Kidney (tissue), 14 donors: Measurements from ENCODE around the gene SERPINA4. TPM values are rescaled to one million over a fixed set of nuclear protein-coding genes. Genes with fewer than 3 reads are reported as not detected.
A peak's percentile ranks its signal among the peaks of the same experiment; 100 is the strongest.

ENCODE experiments used
- DNase-seq, 5 donors: peaks; one replicate each; pipeline ENCODE4 v3.0.0-alpha.2; 2013 to 2020
- FAIRE-seq: peaks from 2 replicates; lab custom pipeline; 2012; peaks lifted over from hg19 to GRCh38; lab: Jason Lieb, UNC
- H3K27ac ChIP-seq, 2 donors: one replicate each; pipeline ENCODE4 v1.7.0; 2013; ENCODE audit warnings: low read depth in 2 of 2, low read length in 2 of 2, inconsistent platforms in 1 of 2
- H3K27me3 ChIP-seq: one replicate; pipeline ENCODE4 v1.7.1; 2013; ENCODE audit warnings: low read length, inconsistent platforms; ENCODE audit not compliant: control insufficient read depth, insufficient read depth
- H3K36me3 ChIP-seq, 3 donors: one replicate each; pipeline versions ENCODE4 v1.7.0 to v1.7.1; 2013; ENCODE audit warnings: low read length in 3 of 3, control low read depth in 1 of 3, inconsistent platforms in 1 of 3; ENCODE audit not compliant: insufficient read depth in 3 of 3, control insufficient read depth in 2 of 3
- H3K4me1 ChIP-seq, 3 donors: one replicate each; pipeline versions ENCODE4 v1.7.0 to v1.7.1; 2013; ENCODE audit warnings: low read length in 3 of 3, inconsistent platforms in 1 of 3, low read depth in 1 of 3; ENCODE audit not compliant: control insufficient read depth in 2 of 3, insufficient read depth in 2 of 3
- H3K4me3 ChIP-seq, 3 donors: one replicate each; pipeline versions ENCODE4 v1.7.0 to v1.8.1; 2013; ENCODE audit warnings: low read length in 3 of 3, control low read depth in 1 of 3, inconsistent platforms in 1 of 3
- H3K9ac ChIP-seq, 3 donors: one replicate each; pipeline versions ENCODE4 v1.7.0 to v1.7.1; 2013; ENCODE audit warnings: low read length in 3 of 3, control low read depth in 1 of 3, inconsistent platforms in 1 of 3
- H3K9me3 ChIP-seq, 3 donors: one replicate each; pipeline versions ENCODE4 v1.7.0 to v1.7.1; 2013; ENCODE audit warnings: low read length in 3 of 3, control low read depth in 1 of 3, inconsistent platforms in 1 of 3; ENCODE audit not compliant: control insufficient read depth in 2 of 3, insufficient read depth in 1 of 3
- CTCF ChIP-seq: IDR thresholded peaks from 3 replicates; pipeline ENCODE4 v1.5.1; 2012; ENCODE audit warnings: mild to moderate bottlenecking, moderate library complexity, borderline replicate concordance; ENCODE audit not compliant: insufficient read depth; ENCODE audit errors: extremely low read depth
- intact Hi-C: fragments of 100-400 bp; cut with DNase I; formaldehyde crosslinking; loops from one replicate; pipeline ENCODE4 v1.11.1; 2022
- polyA plus RNA-seq: library from polyadenylated mRNA; stranded (reverse); fragments of 350-450 nt; fragmentation: Illumina TruSeq; extraction: RNeasy Lipid Tissue Mini Kit (QIAGEN cat#74804); gene quantifications from one replicate; pipeline ENCODE4 v1.2.3, GENCODE V29; 2014; ENCODE audit warnings: low read depth, low replicate concordance; ENCODE audit not compliant: insufficient read depth
- total RNA-seq: library from RNA; stranded (reverse); fragmentation: NEBNext Ultra II Directional; extraction: Animal tissue kit (Norgen Biotek cat#: 25700); gene quantifications from one replicate; pipeline ENCODE4 v1.2.1, GENCODE V29; 2021
- donor health status: control.
- donor health status: control.
- donor health status: control.
- donor health status: control.
- donor health status: control.
- donor health status: DM: yes; HTN: yes; CAD: no.
- donor health status: Normal renal cell carcinoma (clear cell type).

The SERPINA4 gene
- total and polyA plus RNA-seq, 2 donors from 2014 or later = 6.1 to 28.3 TPM

GRCh38 chr14:94571395-94571794, 10.2 kb downstream of the SERPINA4 start:
- H3K27me3 ChIP-seq = no peaks in the 10 kb centered on the region
- FAIRE-seq (no peak), DNase-seq (no peak)
- peaks cover 0 to 7% (median 0%) of the 10 kb centered on the region in 3 donors for H3K4me1 ChIP-seq
- H3K9ac ChIP-seq = no peak overlapping the region
- no peak for TF ChIP-seq CTCF
- no peaks in the 10 kb centered on the region for H3K36me3 ChIP-seq
- H3K9me3 ChIP-seq = no peaks in the 10 kb centered on the region
- H3K4me3 ChIP-seq = no peak overlapping the region
- intact Hi-C loops = no loop called here
- peak overlapping the region in 1 of 2 donors; percentile 18 for H3K27ac ChIP-seq

DNA sequence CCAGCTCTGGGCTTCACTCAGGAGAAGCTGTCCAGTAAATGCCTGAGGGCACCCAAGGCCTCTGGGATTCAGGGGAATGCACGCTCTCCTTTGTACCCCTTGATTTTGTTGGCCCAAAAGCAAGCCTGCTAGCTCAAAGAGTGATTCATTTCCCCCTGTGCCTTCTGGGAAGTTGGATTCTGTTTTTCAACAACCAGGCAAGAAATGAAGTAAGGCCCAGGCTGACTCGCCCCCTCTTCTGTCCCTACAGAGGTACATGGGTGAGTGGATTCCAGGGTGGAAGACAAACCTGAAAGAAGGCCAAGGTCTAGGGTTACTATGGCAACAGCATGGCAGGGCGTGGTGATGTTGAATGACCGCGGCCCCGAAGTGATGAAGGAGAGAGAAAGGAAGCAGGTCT, 10.7 kb downstream of the SERPINA4 start:
- no peak for FAIRE-seq
- Histone ChIP-seq H3K4me3 (no peak overlapping the region), H3K36me3 (no peaks in the 10 kb centered on the region), H3K9me3 (no peaks in the 10 kb centered on the region), H3K9ac (no peak overlapping the region), H3K27ac (peak overlapping the region in 1 of 2 donors; percentile 18), H3K4me1 (peaks cover 0 to 7% (median 0%) of the 10 kb centered on the region in 3 donors), H3K27me3 (no peaks in the 10 kb centered on the region)
- peak in 1 of 5 donors; percentile 18 for DNase-seq
- no peak for TF ChIP-seq CTCF
- intact Hi-C loops = no loop called here

- Histone ChIP-seq H3K4me1 (peaks cover 0 to 7% (median 0%) of the 10 kb centered on the region in 3 donors), H3K4me3 (no peak overlapping the region), H3K36me3 (no peaks in the 10 kb centered on the region), H3K27ac (no peak overlapping the region), H3K9ac (no peak overlapping the region), H3K27me3 (no peaks in the 10 kb centered on the region), H3K9me3 (no peaks in the 10 kb centered on the region)
- FAIRE-seq (no peak), DNase-seq (peak in 1 of 5 donors; percentile 24)
- TF ChIP-seq CTCF = no peak
- intact Hi-C loops = no loop called here
These were observed 11.5 kb downstream of the SERPINA4 start for GRCh38 chr14:94572637-94573303.
